HG03066 (cell line): Measurements from ENCODE around the gene TOR1AIP2.
"Not testable (repeated sequence)": the region's sequence is repeated elsewhere in the genome, so short reads cannot be mapped to it uniquely, and the experiment has no call there.

Source experiments
- ATAC-seq: cut with Tn5 transposase; IDR thresholded peaks from one replicate; pipeline ENCODE4 v1.9.1; 2021; ENCODE audit warnings: low read depth; ENCODE audit not compliant: unreplicated experiment

The TOR1AIP2 gene

GRCh38 chr1:179876300-179876715 lies 1.3 kb downstream of the TOR1AIP2 start:
- no peak for ATAC-seq

- no peak for ATAC-seq
Observed at GRCh38 chr1:179875596-179876299, 1.9 kb downstream of the TOR1AIP2 start.

GRCh38 chr1:179873438-179873851 lies 4.2 kb downstream of the TOR1AIP2 start:
- ATAC-seq, result no peak

- ATAC-seq, result no peak
Observed at GRCh38 chr1:179872558-179872957, 5.0 kb downstream of the TOR1AIP2 start.

- no peak for ATAC-seq
Observed at GRCh38 chr1:179871940-179872339, 5.7 kb downstream of the TOR1AIP2 start.

- no peak for ATAC-seq
Observed at GRCh38 chr1:179870870-179871269, 6.7 kb downstream of the TOR1AIP2 start.

- ATAC-seq, result peak; percentile 75
Observed at GRCh38 chr1:179867493-179868330, 9.9 kb downstream of the TOR1AIP2 start.

- ATAC-seq, result no peak
Observed at GRCh38 chr1:179866616-179867015, 11.0 kb downstream of the TOR1AIP2 start.

- ATAC-seq, result no peak
Observed at GRCh38 chr1:179865377-179865776, 12.2 kb downstream of the TOR1AIP2 start.

- ATAC-seq, result no peak
Observed at GRCh38 chr1:179860652-179861051, 17.0 kb downstream of the TOR1AIP2 start.

- ATAC-seq, result no peak
Observed at GRCh38 chr1:179857009-179857408, 20.6 kb downstream of the TOR1AIP2 start.

GRCh38 chr1:179856296-179856695 lies 21.3 kb downstream of the TOR1AIP2 start:
- ATAC-seq, result no peak

- not testable (repeated sequence) for ATAC-seq
Observed at GRCh38 chr1:179855831-179856230, 21.8 kb downstream of the TOR1AIP2 start.

- ATAC-seq, result no peak
Observed at GRCh38 chr1:179853102-179853501, 24.5 kb downstream of the TOR1AIP2 start.

- no peak for ATAC-seq
Observed at GRCh38 chr1:179848233-179848632, 29.4 kb downstream of the TOR1AIP2 start.

GRCh38 chr1:179840107-179840506 lies 37.5 kb downstream of the TOR1AIP2 start:
- no peak for ATAC-seq

- not testable (repeated sequence) for ATAC-seq
Observed at GRCh38 chr1:179836686-179837445, 40.7 kb downstream of the TOR1AIP2 start.

GRCh38 chr1:179831852-179832699 lies 45.5 kb downstream of the TOR1AIP2 start:
- no peak for ATAC-seq

- ATAC-seq, result no peak
Observed at GRCh38 chr1:179831225-179831624, 46.4 kb downstream of the TOR1AIP2 start.

GRCh38 chr1:179828554-179829110 lies 49.0 kb downstream of the TOR1AIP2 start:
- no peak for ATAC-seq
